A549 (cell line): ENCODE results near the gene MFN2. TPM values are rescaled to one million over a fixed set of nuclear protein-coding genes. Genes with fewer than 3 reads are reported as not detected.
A peak's percentile ranks its signal among the peaks of the same experiment; 100 is the strongest.

Experiments
- ATAC-seq, 2 experiments: fragments of 200-7000 bp in 1 of 2; fragments of >200 bp in 1 of 2; cut with Nextera tagmentation in 1 of 2; cut with Tn5 transposase in 1 of 2; 3 replicates each; pipeline versions ENCODE4 v1.8.0 to v1.9.1; 2018 to 2020; ENCODE audit warnings: mild to moderate bottlenecking in 1 of 2, moderate library complexity in 1 of 2
- CTCF ChIA-PET: fragments of 300-600 bp; sonication (Branson Sonifier 250); formaldehyde crosslinking; extraction: SDS; loops from one replicate; lab custom pipeline; 2021; ENCODE audit warnings: antibody characterized with exemption, inconsistent platforms; lab: Yijun Ruan, JAX
- POLR2A ChIA-PET: fragments of 350-600 bp; formaldehyde crosslinking; extraction: SDS; loops from one replicate; lab custom pipeline; 2021; ENCODE audit warnings: antibody characterized with exemption, inconsistent platforms; lab: Yijun Ruan, JAX
- DNase-seq, 2 experiments: peaks; one replicate each; pipeline versions ENCODE4 v3.0.0 to v3.0.0-alpha.2; 2011 to 2016; ENCODE audit warnings: low read depth in 1 of 2, low spot score in 1 of 2
- FAIRE-seq: peaks from 2 replicates; lab custom pipeline; 2011; peaks lifted over from hg19 to GRCh38; lab: Jason Lieb, UNC
- H3K27ac ChIP-seq, 2 experiments: fragments of >200 bp; sonication (Bioruptor Twin); formaldehyde crosslinking; 3 replicates each; pipeline ENCODE4 v1.5.1; 2016 to 2017
- H3K4me1 ChIP-seq: fragments of >200 bp; sonication (Bioruptor Twin); formaldehyde crosslinking; 3 replicates; pipeline ENCODE4 v1.6.1; 2016
- H3K4me2 ChIP-seq: fragments of >200 bp; sonication (Bioruptor Twin); formaldehyde crosslinking; 3 replicates; pipeline ENCODE4 v1.6.1; 2016
- H3K4me3 ChIP-seq: fragments of >200 bp; sonication (Bioruptor Twin); formaldehyde crosslinking; 3 replicates; pipeline ENCODE4 v1.5.1; 2016
- H3K9me3 ChIP-seq: fragments of >200 bp; sonication (Bioruptor Twin); formaldehyde crosslinking; 3 replicates; pipeline ENCODE4 v1.6.1; 2016
- ATOH8 ChIP-seq: fragments of 250-450 bp; sonication (Bioruptor Pico); IDR thresholded peaks from 2 replicates; pipeline ENCODE4 v1.5.0; 2020; ENCODE audit warnings: low read depth, mild to moderate bottlenecking, moderate library complexity
- BHLHE40 ChIP-seq: IDR thresholded peaks from 2 replicates; pipeline ENCODE4 v1.6.1; 2012; ENCODE audit warnings: low read depth, low read length, inconsistent platforms
- CBX2 ChIP-seq: fragments of 200-600 bp; sonication (generic); IDR thresholded peaks from 2 replicates; pipeline ENCODE4 v1.6.1; 2016; ENCODE audit warnings: low read depth, mild to moderate bottlenecking, borderline replicate concordance
- CBX8 ChIP-seq: fragments of 200-600 bp; sonication (generic); IDR thresholded peaks from 2 replicates; pipeline ENCODE4 v1.6.1; 2016
- CHD4 ChIP-seq: fragments of 200-600 bp; sonication (generic); IDR thresholded peaks from 2 replicates; pipeline ENCODE4 v1.6.1; 2016; ENCODE audit warnings: antibody characterized with exemption, mild to moderate bottlenecking, borderline replicate concordance
- CTCF ChIP-seq: fragments of >200 bp; sonication (Bioruptor Twin); formaldehyde crosslinking; IDR thresholded peaks from 3 replicates; pipeline ENCODE4 v1.5.1; 2016
- FOSB ChIP-seq: fragments of 250-450 bp; sonication (Bioruptor Pico); IDR thresholded peaks from 2 replicates; pipeline ENCODE4 v1.5.0; 2020; ENCODE audit warnings: mild to moderate bottlenecking, moderate library complexity
- FOSL2 ChIP-seq, 2 experiments: fragments of 450-650 bp in 1 of 2; fragments of >200 bp in 1 of 2; sonication (Bioruptor Twin) in 1 of 2; formaldehyde crosslinking; IDR thresholded peaks; 2 replicates each; pipeline versions ENCODE4 v1.5.0 to v1.6.1; 2016 to 2020; ENCODE audit warnings: mild to moderate bottlenecking in 1 of 2, moderate library complexity in 1 of 2
- GATA3 ChIP-seq: IDR thresholded peaks from 2 replicates; pipeline ENCODE4 v1.6.1; 2012; ENCODE audit warnings: borderline replicate concordance
- HDAC2 ChIP-seq: fragments of 200-600 bp; sonication (generic); IDR thresholded peaks from 2 replicates; pipeline ENCODE4 v1.6.1; 2016
- HEYL ChIP-seq: fragments of 250-450 bp; sonication (Bioruptor Pico); IDR thresholded peaks from 2 replicates; pipeline ENCODE4 v1.8.0; 2021; ENCODE audit warnings: mild to moderate bottlenecking, moderate library complexity
- HOXB13 ChIP-seq: fragments of 250-450 bp; sonication (Bioruptor Pico); IDR thresholded peaks from 2 replicates; pipeline ENCODE4 v1.5.0; 2020; ENCODE audit warnings: low read depth, mild to moderate bottlenecking, moderate library complexity
- JUN ChIP-seq, 2 experiments: fragments of >200 bp; sonication (Bioruptor Twin); formaldehyde crosslinking; IDR thresholded peaks; 2 replicates in 1 of 2; 3 replicates in 1 of 2; pipeline ENCODE4 v1.6.1; 2016 to 2017
- KDM1A ChIP-seq: fragments of 200-600 bp; sonication (generic); IDR thresholded peaks from 2 replicates; pipeline ENCODE4 v1.6.1; 2016; ENCODE audit warnings: low read depth, mild to moderate bottlenecking
- KDM5A ChIP-seq: fragments of 200-600 bp; sonication (generic); IDR thresholded peaks from 2 replicates; pipeline ENCODE4 v1.6.1; 2016; ENCODE audit warnings: antibody characterized with exemption, mild to moderate bottlenecking
- MAFK ChIP-seq: fragments of 450-650 bp; IDR thresholded peaks from 2 replicates; pipeline ENCODE4 v1.6.1; 2014; ENCODE audit not compliant: partially characterized antibody
- MAX ChIP-seq: IDR thresholded peaks from 2 replicates; pipeline ENCODE4 v1.6.1; 2012
- MAZ ChIP-seq: fragments of 150-350 bp; IDR thresholded peaks from 2 replicates; pipeline ENCODE4 v1.6.1; 2014; ENCODE audit warnings: antibody characterized with exemption, low read depth, low read length, borderline replicate concordance
- MYC ChIP-seq: IDR thresholded peaks from 2 replicates; pipeline ENCODE4 v1.6.1; 2012; ENCODE audit warnings: mild to moderate bottlenecking, inconsistent platforms, low read length, improper control_type of control experiment, borderline replicate concordance
- NR3C1 ChIP-seq: fragments of >200 bp; sonication (Bioruptor Twin); formaldehyde crosslinking; IDR thresholded peaks from 3 replicates; pipeline ENCODE4 v1.6.1; 2017
- PHF8 ChIP-seq: fragments of 200-600 bp; sonication (generic); IDR thresholded peaks from 2 replicates; pipeline ENCODE4 v1.6.1; 2016; ENCODE audit warnings: low read depth, mild to moderate bottlenecking, antibody characterized with exemption, moderate library complexity, borderline replicate concordance
- POLR2A ChIP-seq: IDR thresholded peaks from 2 replicates; pipeline ENCODE4 v1.6.1; 2012; ENCODE audit warnings: mild to moderate bottlenecking, low read length
- RARB ChIP-seq: fragments of 250-450 bp; sonication (Bioruptor Pico); IDR thresholded peaks from 2 replicates; pipeline ENCODE4 v1.8.0; 2021; ENCODE audit warnings: mild to moderate bottlenecking, moderate library complexity
- RCOR1 ChIP-seq: fragments of 150-350 bp; IDR thresholded peaks from 2 replicates; pipeline ENCODE4 v1.6.1; 2014; ENCODE audit warnings: antibody characterized with exemption, low read length, low read depth
- TP53 ChIP-seq: fragments of 250-450 bp; sonication (Bioruptor Pico); IDR thresholded peaks from 2 replicates; pipeline ENCODE4 v1.5.0; 2021; ENCODE audit warnings: mild to moderate bottlenecking, moderate library complexity
- ZC3H11A ChIP-seq: fragments of 450-650 bp; IDR thresholded peaks from 2 replicates; pipeline ENCODE4 v1.6.1; 2014; ENCODE audit warnings: antibody characterized with exemption, mild to moderate bottlenecking
- ZFP36 ChIP-seq: fragments of 450-650 bp; IDR thresholded peaks from 2 replicates; pipeline ENCODE4 v1.6.1; 2014; ENCODE audit warnings: borderline replicate concordance; ENCODE audit not compliant: partially characterized antibody
- ZNF302 ChIP-seq: fragments of 250-450 bp; sonication (Bioruptor Pico); IDR thresholded peaks from 2 replicates; pipeline ENCODE4 v1.9.0; 2021; ENCODE audit warnings: inconsistent platforms, mild to moderate bottlenecking, moderate library complexity
- ZSCAN20 ChIP-seq: fragments of 250-450 bp; sonication (Bioruptor Pico); IDR thresholded peaks from 2 replicates; pipeline ENCODE4 v1.8.0; 2022; ENCODE audit warnings: mild to moderate bottlenecking, moderate library complexity
- WGBS: methylation state at CpG from one replicate; pipeline ENCODE4 v1.1.6; 2017; ENCODE audit errors: missing lambda C conversion rate; 5-methylcytosine and 5-hydroxymethylcytosine counted together
- polyA minus RNA-seq: library from RNA; depleted of rRNA, polyadenylated mRNA; stranded (reverse); fragments of >200 nt; gene quantifications from 2 replicates; pipeline ENCODE4 v1.2.3, GENCODE V29; 2011; rRNA and poly(A)+ RNA removed
- polyA plus RNA-seq, 4 experiments: library from polyadenylated mRNA; depleted of rRNA in 3 of 4; stranded (reverse); fragments of >200 nt; fragmentation: RNase III in 1 of 4; extraction: RNeasy Plus Mini Kit Qiagen cat#74134 plus additional on column Dnase treatment in 1 of 4; gene quantifications; 2 replicates in 3 of 4; 3 replicates in 1 of 4; pipeline ENCODE4 v1.2.3, GENCODE V29; 2011 to 2017
- TF ChIP-seq, protein P1 (sequence below): IDR thresholded peaks from 2 replicates; pipeline ENCODE4 v1.6.1; 2012

Gene MFN2
- 34.7 and 40.3 TPM in 2 replicates for polyA plus RNA-seq (2011; rRNA removed)
- polyA plus RNA-seq (2012; cell fraction: cytosol; rRNA removed): 28.0 and 30.9 TPM in 2 replicates
- 42.7 and 57.4 TPM in 2 replicates for polyA plus RNA-seq (2012; cell fraction: nucleus; rRNA removed)
- polyA plus RNA-seq (2017; fragmentation: RNase III; extraction: RNeasy Plus Mini Kit Qiagen cat#74134 plus additional on column Dnase treatment): 35.7 to 36.8 TPM (median 35.9 TPM) in 3 replicates
- 40.6 and 44.2 TPM in 2 replicates for polyA minus RNA-seq

- Histone ChIP-seq H3K4me2 (peak within 1 kb of the TSS; percentile 96), H3K4me1 (peaks cover 20% of the 10 kb centered on the region), H3K27ac (peak within 1 kb of the TSS; percentile 95 to 97), H3K9me3 (no peaks in the 10 kb centered on the region), H3K4me3 (peak within 1 kb of the TSS; percentile 98)
- DNase-seq (peak; percentile 92 to 94), FAIRE-seq (no peak), ATAC-seq (peak; percentile 94 to 96)
- WGBS: 2% methylated on average over 28 of the region's 74 CpGs
- ChIA-PET POLR2A (interaction anchor here (0.6 to 3.5 kb wide), 7 partner anchors 11 to 637 kb away, joined by 3 to 45 read pairs (median 4); partner anchors contain the start of genes DHRS3, MIIP and PLOD1), CTCF (interaction anchor here (2.0 kb wide), 2 partner anchors 72 to 141 kb away, joined by 5 to 7 read pairs; no protein-coding TSS in a partner anchor)
- TF ChIP-seq CHD4 (no peak), KDM5A (peak; percentile 94), FOSB (CRISPR knock-in tag) (no peak), CBX8 (no peak), MAZ (peak; percentile 74; the same call in 1 of the 2 replicates), TP53 (CRISPR knock-in tag) (no peak), FOSL2 (IDR thresholded peaks at IDR 0.05) (no peak), FOSL2 (CRISPR knock-in tag; IDR thresholded peaks at IDR 0.05) (peak; percentile 67), ZSCAN20 (CRISPR knock-in tag) (no peak), ZFP36 (no peak), MYC (no peak), GATA3 (no peak), MAFK (no peak), RCOR1 (no peak), ZC3H11A (no peak), CBX2 (no peak), RARB (CRISPR knock-in tag) (no peak), HEYL (CRISPR knock-in tag) (no peak), KDM1A (no peak), CTCF (no peak), PHF8 (peak; percentile 77), POLR2A (peak; percentile 54), NR3C1 (no peak), ZNF302 (CRISPR knock-in tag) (no peak), MAX (peak; percentile 50), HDAC2 (no peak), BHLHE40 (no peak), HOXB13 (CRISPR knock-in tag) (no peak), JUN (IDR thresholded peaks at IDR 0.05) (0 out of 5 replicates have a peak, but pooled peaks of 1 of the 2 experiments have one; percentile 48), ATOH8 (no peak)
- TF ChIP-seq, protein P1, sequence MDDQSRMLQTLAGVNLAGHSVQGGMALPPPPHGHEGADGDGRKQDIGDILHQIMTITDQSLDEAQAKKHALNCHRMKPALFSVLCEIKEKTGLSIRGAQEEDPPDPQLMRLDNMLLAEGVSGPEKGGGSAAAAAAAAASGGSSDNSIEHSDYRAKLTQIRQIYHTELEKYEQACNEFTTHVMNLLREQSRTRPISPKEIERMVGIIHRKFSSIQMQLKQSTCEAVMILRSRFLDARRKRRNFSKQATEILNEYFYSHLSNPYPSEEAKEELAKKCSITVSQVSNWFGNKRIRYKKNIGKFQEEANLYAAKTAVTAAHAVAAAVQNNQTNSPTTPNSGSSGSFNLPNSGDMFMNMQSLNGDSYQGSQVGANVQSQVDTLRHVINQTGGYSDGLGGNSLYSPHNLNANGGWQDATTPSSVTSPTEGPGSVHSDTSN: no peak
Observed at GRCh38 chr1:11979851-11980675, at the start of gene MFN2. Gene MFN2 (plus strand): TSS chr1:11980444. CDS start chr1:11989169, 8,725 bp downstream.
